PC-9 (cell line): ENCODE data around the gene ICA1. TPM values are rescaled to one million over a fixed set of nuclear protein-coding genes. Genes with fewer than 3 reads are reported as not detected.
A peak's percentile ranks its signal among the peaks of the same experiment; 100 is the strongest.

Experiments
- BruUV-seq: library from RNA; stranded (reverse); fragments of 400-500 nt; replicated peaks from 2 replicates; lab custom pipeline; 2021; lab: Mats Ljungman, UMichigan
- CTCF ChIA-PET: fragments of 300-600 bp; sonication (Branson Sonifier 250); formaldehyde crosslinking; loops from one replicate; lab custom pipeline; 2022; ENCODE audit warnings: antibody characterized with exemption; lab: Charles Lee
- POLR2A ChIA-PET: fragments of 300-600 bp; sonication (Branson Sonifier 250); formaldehyde crosslinking; loops from one replicate; lab custom pipeline; 2022; ENCODE audit warnings: antibody characterized with exemption; ENCODE audit not compliant: unreplicated experiment; lab: Charles Lee
- DNase-seq, 2 experiments: peaks; one replicate each; pipeline versions ENCODE4 v3.0.0 to v3.0.0-alpha.2; 2015 to 2022; ENCODE audit warnings: mixed read lengths in 1 of 2
- H2AFZ ChIP-seq: fragments of 200-600 bp; sonication (generic); 2 replicates; pipeline ENCODE4 v1.8.1; 2017; ENCODE audit warnings: antibody characterized with exemption
- H3F3A ChIP-seq: fragments of 200-600 bp; sonication (generic); 2 replicates; pipeline ENCODE4 v1.8.1; 2017; ENCODE audit warnings: antibody characterized with exemption, mild to moderate bottlenecking, low read depth; ENCODE audit not compliant: insufficient read depth
- H3K27ac ChIP-seq: fragments of 200-600 bp; sonication (generic); 2 replicates; pipeline ENCODE4 v1.6.1; 2016; ENCODE audit warnings: mixed run types
- H3K27me3 ChIP-seq: fragments of 200-600 bp; sonication (generic); 2 replicates; pipeline ENCODE4 v1.6.1; 2016; ENCODE audit warnings: low read depth, mixed run types; ENCODE audit not compliant: insufficient read depth
- H3K36me3 ChIP-seq: fragments of 200-600 bp; sonication (generic); 2 replicates; pipeline ENCODE4 v1.6.1; 2016; ENCODE audit warnings: low read depth, mixed run types
- H3K4me1 ChIP-seq: fragments of 200-600 bp; sonication (generic); replicated peaks from 2 replicates; pipeline ENCODE4 v1.6.1; 2016; ENCODE audit warnings: mixed run types; ENCODE audit not compliant: insufficient read depth
- H3K4me2 ChIP-seq: fragments of 200-600 bp; sonication (generic); 2 replicates; pipeline ENCODE4 v1.6.1; 2017; ENCODE audit warnings: mixed run types
- H3K4me3 ChIP-seq: fragments of 200-600 bp; sonication (generic); 2 replicates; pipeline ENCODE4 v1.6.1; 2016; ENCODE audit warnings: mixed run types
- H3K79me2 ChIP-seq: fragments of 200-600 bp; sonication (generic); 2 replicates; pipeline ENCODE4 v1.6.1; 2017; ENCODE audit warnings: low read depth, mixed run types
- H3K9me2 ChIP-seq: fragments of 200-600 bp; sonication (generic); 2 replicates; pipeline ENCODE4 v1.8.1; 2017; ENCODE audit warnings: mild to moderate bottlenecking; ENCODE audit not compliant: insufficient read depth
- H3K9me3 ChIP-seq: fragments of 200-600 bp; sonication (generic); 2 replicates; pipeline ENCODE4 v1.8.1; 2016; ENCODE audit warnings: low read depth; ENCODE audit not compliant: insufficient read depth
- H4K20me1 ChIP-seq: fragments of 200-600 bp; sonication (generic); 2 replicates; pipeline ENCODE4 v1.8.1; 2017; ENCODE audit not compliant: insufficient read depth
- CTCF ChIP-seq: fragments of 200-600 bp; sonication (generic); conservative IDR thresholded peaks from 2 replicates; pipeline ENCODE4 v1.6.1; 2017; ENCODE audit warnings: mixed run types, antibody characterized with exemption, mild to moderate bottlenecking, moderate library complexity
- EZH2 ChIP-seq: fragments of 200-600 bp; sonication (generic); IDR thresholded peaks from 2 replicates; pipeline ENCODE4 v1.8.0; 2017; ENCODE audit warnings: antibody characterized with exemption, low read depth
- intact Hi-C: fragments of 100-400 bp; cut with micrococcal nuclease; formaldehyde crosslinking; loops from one replicate; pipeline ENCODE4 v1.10.0; 2022; ENCODE audit not compliant: unreplicated experiment
- total RNA-seq: library from RNA; stranded (reverse); gene quantifications from 2 replicates; pipeline ENCODE4 v1.2.3, GENCODE V29; 2021

Gene ICA1
- total RNA-seq, 1 experiment from 2014 or later, result 33.8 TPM

GRCh38 chr7:8209353-8209752 lies 52.6 kb downstream of the ICA1 start:
- Histone ChIP-seq H3K9me2 (no peaks in the 10 kb centered on the region), H3K9me3 (no peaks in the 10 kb centered on the region), H3F3A (no peaks in the 10 kb centered on the region; the same call in 1 of the 2 replicates), H3K4me1 (peaks cover 34% of the 10 kb centered on the region), H3K27ac (0 out of 2 replicates have a peak overlapping the region, but pooled peaks have one; percentile 0), H3K79me2 (no peaks in the 10 kb centered on the region), H3K4me2 (peak overlapping the region; percentile 15), H3K27me3 (no peaks in the 10 kb centered on the region), H4K20me1 (no peaks in the 10 kb centered on the region), H3K4me3 (no peak overlapping the region), H3K36me3 (no peaks in the 10 kb centered on the region), H2AFZ (no peak overlapping the region)
- intact Hi-C loops, result no loop called here
- TF ChIP-seq EZH2 (no peak), CTCF (no peak)
- BruUV-seq, result no TSS peak
- CTCF ChIA-PET, result no interaction called here
- peak in 1 of 2 experiments; percentile 83 for DNase-seq
- POLR2A ChIA-PET, result no interaction called here

GRCh38 chr7:8208816-8209215 lies 53.2 kb downstream of the ICA1 start:
- Histone ChIP-seq H2AFZ (no peak overlapping the region), H3K36me3 (no peaks in the 10 kb centered on the region), H3K9me3 (no peaks in the 10 kb centered on the region), H3K27ac (0 out of 2 replicates have a peak overlapping the region, but pooled peaks have one; percentile 0), H3K79me2 (no peaks in the 10 kb centered on the region), H3F3A (no peaks in the 10 kb centered on the region; the same call in 1 of the 2 replicates), H4K20me1 (no peaks in the 10 kb centered on the region), H3K4me3 (no peak overlapping the region), H3K4me1 (peaks cover 34% of the 10 kb centered on the region), H3K27me3 (no peaks in the 10 kb centered on the region), H3K9me2 (no peaks in the 10 kb centered on the region), H3K4me2 (peak overlapping the region; percentile 15)
- no peak for TF ChIP-seq CTCF
- no peak for TF ChIP-seq EZH2
- intact Hi-C loops, result no loop called here
- CTCF ChIA-PET, result no interaction called here
- no TSS peak for BruUV-seq
- POLR2A ChIA-PET, result no interaction called here
- DNase-seq, result no peak

GRCh38 chr7:8206956-8207355 lies 55.0 kb downstream of the ICA1 start:
- ChIA-PET CTCF (no interaction called here), POLR2A (no interaction called here)
- no peaks in the 10 kb centered on the region for H3K79me2 ChIP-seq
- intact Hi-C loops, result no loop called here
- H3K9me2 ChIP-seq, result no peaks in the 10 kb centered on the region
- H3K4me3 ChIP-seq, result no peak overlapping the region
- no peaks in the 10 kb centered on the region for H3K27me3 ChIP-seq
- no peak for TF ChIP-seq CTCF
- no peak for TF ChIP-seq EZH2
- no peaks in the 10 kb centered on the region for H4K20me1 ChIP-seq
- no peak overlapping the region for H3K27ac ChIP-seq
- no peaks in the 10 kb centered on the region for H3K36me3 ChIP-seq
- no peak for DNase-seq
- no peak overlapping the region for H2AFZ ChIP-seq
- peaks cover 33% of the 10 kb centered on the region for H3K4me1 ChIP-seq
- H3K9me3 ChIP-seq, result no peaks in the 10 kb centered on the region
- no TSS peak for BruUV-seq
- no peak overlapping the region for H3K4me2 ChIP-seq
- no peaks in the 10 kb centered on the region; the same call in 1 of the 2 replicates for H3F3A ChIP-seq
